Rectal smooth muscle tissue (tissue), 1 donor: ENCODE data around the gene RGS17.
A peak's percentile ranks its signal among the peaks of the same experiment; 100 is the strongest.
"Not testable (repeated sequence)": the region's sequence is repeated elsewhere in the genome, so short reads cannot be mapped to it uniquely, and the experiment has no call there.

Experiments
- H3K27ac ChIP-seq: one replicate; pipeline ENCODE4 v1.7.0; 2013; ENCODE audit warnings: low read depth, low read length, inconsistent platforms
- H3K27me3 ChIP-seq: one replicate; pipeline ENCODE4 v1.7.0; 2013; ENCODE audit warnings: low read length; ENCODE audit not compliant: control insufficient read depth, insufficient read depth
- H3K36me3 ChIP-seq: one replicate; pipeline ENCODE4 v1.7.0; 2013; ENCODE audit warnings: low read length; ENCODE audit not compliant: control insufficient read depth, insufficient read depth
- H3K4me1 ChIP-seq: one replicate; pipeline ENCODE4 v1.7.0; 2013; ENCODE audit warnings: low read length; ENCODE audit not compliant: control insufficient read depth, insufficient read depth
- H3K4me3 ChIP-seq: one replicate; pipeline ENCODE4 v1.7.0; 2013; ENCODE audit warnings: low read length
- H3K9ac ChIP-seq: one replicate; pipeline ENCODE4 v1.7.0; 2013; ENCODE audit warnings: low read length

The RGS17 gene

GRCh38 chr6:153145591-153145990, 14.5 kb upstream of the RGS17 start:
- H3K9ac ChIP-seq: no peak overlapping the region
- H3K4me3 ChIP-seq: no peak overlapping the region
- no peaks in the 10 kb centered on the region for H3K36me3 ChIP-seq
- no peaks in the 10 kb centered on the region for H3K4me1 ChIP-seq
- H3K27ac ChIP-seq: no peak overlapping the region
- no peaks in the 10 kb centered on the region for H3K27me3 ChIP-seq

GRCh38 chr6:153143200-153143599, 12.1 kb upstream of the RGS17 start:
- Histone ChIP-seq H3K27me3 (no peaks in the 10 kb centered on the region), H3K36me3 (no peaks in the 10 kb centered on the region), H3K4me1 (no peaks in the 10 kb centered on the region), H3K4me3 (no peak overlapping the region), H3K27ac (no peak overlapping the region), H3K9ac (no peak overlapping the region)

- Histone ChIP-seq H3K27me3 (no peaks in the 10 kb centered on the region), H3K36me3 (no peaks in the 10 kb centered on the region), H3K27ac (no peak overlapping the region), H3K9ac (no peak overlapping the region), H3K4me1 (no peaks in the 10 kb centered on the region), H3K4me3 (no peak overlapping the region)
Measured at GRCh38 chr6:153140299-153140698, 9.2 kb upstream of the RGS17 start.

GRCh38 chr6:153138930-153139329, 7.8 kb upstream of the RGS17 start:
- Histone ChIP-seq H3K27me3 (no peaks in the 10 kb centered on the region), H3K9ac (no peak overlapping the region), H3K27ac (no peak overlapping the region), H3K4me3 (no peak overlapping the region), H3K4me1 (no peaks in the 10 kb centered on the region), H3K36me3 (no peaks in the 10 kb centered on the region)

- H3K4me1 ChIP-seq: peaks cover 2% of the 10 kb centered on the region
- no peaks in the 10 kb centered on the region for H3K36me3 ChIP-seq
- H3K4me3 ChIP-seq: no peak overlapping the region
Measured at GRCh38 chr6:153135681-153136080, 4.6 kb upstream of the RGS17 start.

GRCh38 chr6:153133667-153134066, 2.6 kb upstream of the RGS17 start:
- H3K27me3 ChIP-seq, H3K36me3 ChIP-seq, H3K9ac ChIP-seq, H3K27ac ChIP-seq, H3K4me1 ChIP-seq, H3K4me3 ChIP-seq: not testable (repeated sequence)

More at GRCh38 chr6:153135681-153136080, 4.6 kb upstream of the RGS17 start:
- no peak overlapping the region for H3K27ac ChIP-seq
- no peak overlapping the region for H3K9ac ChIP-seq
- no peaks in the 10 kb centered on the region for H3K27me3 ChIP-seq

GRCh38 chr6:153130515-153131036, 506 bp downstream of the RGS17 start:
- Histone ChIP-seq H3K27ac (no peak overlapping the region), H3K27me3 (peaks cover 5% of the 10 kb centered on the region), H3K9ac (no peak overlapping the region), H3K36me3 (no peaks in the 10 kb centered on the region), H3K4me1 (peaks cover 4% of the 10 kb centered on the region), H3K4me3 (peak overlapping the region; percentile 59)

GRCh38 chr6:153129873-153130514, 1.1 kb downstream of the RGS17 start:
- no peak overlapping the region for H3K9ac ChIP-seq

GRCh38 chr6:153126218-153126617, 4.9 kb downstream of the RGS17 start:
- H3K4me1 ChIP-seq: peaks cover 2% of the 10 kb centered on the region
- no peak overlapping the region for H3K4me3 ChIP-seq
- H3K27ac ChIP-seq: no peak overlapping the region
- no peak overlapping the region for H3K9ac ChIP-seq
- peaks cover 5% of the 10 kb centered on the region for H3K27me3 ChIP-seq
- no peaks in the 10 kb centered on the region for H3K36me3 ChIP-seq

More at GRCh38 chr6:153129873-153130514, 1.1 kb downstream of the RGS17 start:
- H3K4me1 ChIP-seq: peaks cover 4% of the 10 kb centered on the region
- H3K36me3 ChIP-seq: no peaks in the 10 kb centered on the region
- H3K27me3 ChIP-seq: peaks cover 5% of the 10 kb centered on the region
- no peak overlapping the region for H3K27ac ChIP-seq
- peak overlapping the region; percentile 59 for H3K4me3 ChIP-seq

GRCh38 chr6:153125032-153125431, 6.0 kb downstream of the RGS17 start:
- Histone ChIP-seq H3K27me3 (peaks cover 2% of the 10 kb centered on the region), H3K36me3 (no peaks in the 10 kb centered on the region), H3K27ac (no peak overlapping the region), H3K4me3 (no peak overlapping the region), H3K4me1 (peaks cover 2% of the 10 kb centered on the region), H3K9ac (no peak overlapping the region)

GRCh38 chr6:153123801-153124200, 7.3 kb downstream of the RGS17 start:
- Histone ChIP-seq H3K4me1 (no peaks in the 10 kb centered on the region), H3K27ac (no peak overlapping the region), H3K36me3 (no peaks in the 10 kb centered on the region), H3K4me3 (no peak overlapping the region), H3K9ac (no peak overlapping the region), H3K27me3 (no peaks in the 10 kb centered on the region)

GRCh38 chr6:153121311-153121710, 9.8 kb downstream of the RGS17 start:
- Histone ChIP-seq H3K27ac (no peak overlapping the region), H3K36me3 (no peaks in the 10 kb centered on the region), H3K4me1 (no peaks in the 10 kb centered on the region), H3K4me3 (no peak overlapping the region), H3K27me3 (no peaks in the 10 kb centered on the region), H3K9ac (no peak overlapping the region)
